HCT116 (cell line): ENCODE measurements around the gene CTNND2. TPM values are rescaled to one million over a fixed set of nuclear protein-coding genes. Genes with fewer than 3 reads are reported as not detected.

Experiments
- ATAC-seq: fragments of 200-7000 bp; cut with Tn5 transposase; 2 replicates; pipeline ENCODE4 v1.9.1; 2020; ENCODE audit warnings: mild to moderate bottlenecking, moderate library complexity
- BruUV-seq: library from RNA; stranded (reverse); fragments of 400-500 nt; replicated peaks from 2 replicates; lab custom pipeline; 2021; lab: Mats Ljungman, UMichigan
- CTCF ChIA-PET: fragments of 300-600 bp; sonication (Branson Sonifier 250); formaldehyde crosslinking; loops from one replicate; lab custom pipeline; 2021; ENCODE audit warnings: antibody characterized with exemption; lab: Charles Lee
- POLR2A ChIA-PET: fragments of 300-600, 350-600 bp; sonication (Branson Sonifier 250); formaldehyde crosslinking; loops from one replicate; lab custom pipeline; 2021; ENCODE audit warnings: antibody characterized with exemption; lab: Charles Lee
- RAD21 ChIA-PET, 2 experiments: fragments of 300-600 bp; sonication (Branson Sonifier 250); formaldehyde crosslinking; loops; one replicate each; lab custom pipeline; 2023; ENCODE audit warnings: low total read pairs in 2 of 2; ENCODE audit not compliant: uncharacterized antibody in 2 of 2, unreplicated experiment in 2 of 2, low non-redundant PET in 1 of 2; lab: Charles Lee
- DNase-seq: peaks from one replicate; pipeline ENCODE4 v3.0.0-alpha.2; 2010; ENCODE audit warnings: low read depth, low spot score
- H2AFZ ChIP-seq: fragments of 200-600 bp; shearing (Covaris generic), sonication (generic); 2 replicates; pipeline ENCODE4 v1.6.1; 2017; ENCODE audit warnings: low read depth, mixed run types, mixed read lengths, antibody characterized with exemption, low read length; ENCODE audit not compliant: poor library complexity, severe bottlenecking
- H3K27ac ChIP-seq: 2 replicates; pipeline ENCODE4 v1.5.1; 2012; ENCODE audit warnings: low read depth, low read length
- H3K27me3 ChIP-seq: fragments of 200-600 bp; sonication (generic); 2 replicates; pipeline ENCODE4 v1.6.1; 2016; ENCODE audit warnings: mixed run types, low read length, mixed read lengths; ENCODE audit not compliant: insufficient read depth
- H3K36me3 ChIP-seq, 2 experiments: fragments of 200-500 bp in 1 of 2; fragments of 200-600 bp in 1 of 2; sonication (Bioruptor generic) in 1 of 2; sonication (generic) in 1 of 2; 2 replicates each; pipeline versions ENCODE4 v1.5.1 to v1.6.1; 2014 to 2016; ENCODE audit warnings: low read length in 2 of 2, inconsistent platforms in 1 of 2, mixed read lengths in 1 of 2, mixed run types in 1 of 2; ENCODE audit not compliant: insufficient read depth in 2 of 2, control insufficient read depth in 1 of 2
- H3K4me1 ChIP-seq, 2 experiments: fragments of 200-600 bp in 1 of 2; sonication (generic) in 1 of 2; 2 replicates each; pipeline versions ENCODE4 v1.5.1 to v1.6.1; 2012 to 2017; ENCODE audit warnings: low read length in 2 of 2, inconsistent platforms in 1 of 2, mild to moderate bottlenecking in 1 of 2, mixed read lengths in 1 of 2, mixed run types in 1 of 2, moderate library complexity in 1 of 2; ENCODE audit not compliant: insufficient read depth in 2 of 2, control insufficient read depth in 1 of 2
- H3K4me2 ChIP-seq: fragments of 200-600 bp; sonication (generic); 2 replicates; pipeline ENCODE4 v1.6.1; 2017; ENCODE audit warnings: mixed run types, low read length, mixed read lengths
- H3K4me3 ChIP-seq, 2 experiments: fragments of 200-600 bp in 1 of 2; sonication (generic) in 1 of 2; replicated peaks in 1 of 2; 2 replicates each; pipeline ENCODE4 v1.5.1; 2011 to 2016; ENCODE audit warnings: low read length in 2 of 2, control low read depth in 1 of 2, low read depth in 1 of 2, mild to moderate bottlenecking in 1 of 2, mixed read lengths in 1 of 2, mixed run types in 1 of 2
- H3K79me2 ChIP-seq: fragments of 200-600 bp; sonication (generic); 2 replicates; pipeline ENCODE4 v1.6.1; 2017; ENCODE audit warnings: mild to moderate bottlenecking, mixed run types, low read length, moderate library complexity, mixed read lengths; ENCODE audit not compliant: insufficient read depth
- H3K9ac ChIP-seq: fragments of 200-600 bp; sonication (generic); 2 replicates; pipeline ENCODE4 v1.6.1; 2016; ENCODE audit warnings: low read length, mixed read lengths
- H3K9me2 ChIP-seq: fragments of 200-600 bp; sonication (generic), shearing (Covaris generic); 2 replicates; pipeline ENCODE4 v1.6.1; 2017; ENCODE audit warnings: mixed run types, mild to moderate bottlenecking, moderate library complexity; ENCODE audit not compliant: insufficient read depth
- H3K9me3 ChIP-seq, 2 experiments: fragments of 200-500 bp in 1 of 2; fragments of 200-600 bp in 1 of 2; sonication (Bioruptor generic) in 1 of 2; sonication (generic) in 1 of 2; 2 replicates each; pipeline ENCODE4 v1.6.1; 2014 to 2017; ENCODE audit warnings: low read length in 2 of 2, mixed read lengths in 2 of 2, inconsistent platforms in 1 of 2, low read depth in 1 of 2, mild to moderate bottlenecking in 1 of 2, mixed run types in 1 of 2, moderate library complexity in 1 of 2; ENCODE audit not compliant: control insufficient read depth in 1 of 2, insufficient read depth in 1 of 2
- H4K20me1 ChIP-seq: fragments of 200-600 bp; sonication (generic), shearing (Covaris generic); 2 replicates; pipeline ENCODE4 v1.6.1; 2017; ENCODE audit warnings: mixed run types, mild to moderate bottlenecking, moderate library complexity; ENCODE audit not compliant: insufficient read depth
- CBX3 ChIP-seq: IDR thresholded peaks from 2 replicates; pipeline ENCODE4 v1.6.1; 2012; ENCODE audit warnings: low read depth
- CTCF ChIP-seq, 3 experiments: fragments of 200-600 bp in 1 of 3; sonication (generic) in 1 of 3; IDR thresholded peaks in 2 of 3; conservative IDR thresholded peaks in 1 of 3; 2 replicates each; pipeline ENCODE4 v1.5.1; 2012 to 2017; ENCODE audit warnings: low read depth in 2 of 3, low read length in 2 of 3, antibody characterized with exemption in 1 of 3, borderline replicate concordance in 1 of 3, control low read depth in 1 of 3, mild to moderate bottlenecking in 1 of 3, mixed read lengths in 1 of 3, mixed run types in 1 of 3, moderate library complexity in 1 of 3; ENCODE audit not compliant: insufficient read depth in 1 of 3
- EGR1 ChIP-seq: IDR thresholded peaks from 2 replicates; pipeline ENCODE4 v1.6.1; 2012; ENCODE audit warnings: low read depth
- EZH2 ChIP-seq: fragments of 200-600 bp; sonication (generic); IDR thresholded peaks from 2 replicates; pipeline ENCODE4 v1.6.1; 2017; ENCODE audit warnings: antibody characterized with exemption, mixed run types
- FOSL1 ChIP-seq: IDR thresholded peaks from 2 replicates; pipeline ENCODE4 v1.6.1; 2012; ENCODE audit warnings: low read depth
- POLR2A ChIP-seq: IDR thresholded peaks from 2 replicates; pipeline ENCODE4 v1.7.0; 2011; ENCODE audit warnings: borderline replicate concordance; ENCODE audit not compliant: insufficient read depth, insufficient read length; ENCODE audit errors: extremely low read depth
- RAD21 ChIP-seq: IDR thresholded peaks from 2 replicates; pipeline ENCODE4 v1.6.1; 2012; ENCODE audit warnings: low read depth, mild to moderate bottlenecking
- REST ChIP-seq: IDR thresholded peaks from 2 replicates; pipeline ENCODE4 v1.6.1; 2012; ENCODE audit warnings: low read depth
- SIN3A ChIP-seq: IDR thresholded peaks from 2 replicates; pipeline ENCODE4 v1.6.1; 2012; ENCODE audit warnings: low read depth
- SP1 ChIP-seq: IDR thresholded peaks from 2 replicates; pipeline ENCODE4 v1.6.1; 2012; ENCODE audit warnings: low read depth
- TCF7L2 ChIP-seq: IDR thresholded peaks from 2 replicates; pipeline ENCODE4 v1.7.0; 2011; ENCODE audit warnings: borderline replicate concordance, inconsistent platforms; ENCODE audit not compliant: insufficient read depth, insufficient read length; ENCODE audit errors: extremely low read depth
- ZNF274 ChIP-seq: fragments of 200-500 bp; sonication (Bioruptor generic); IDR thresholded peaks from 2 replicates; pipeline ENCODE4 v1.6.1; 2014; ENCODE audit warnings: mild to moderate bottlenecking, low read depth, low read length, inconsistent platforms
- intact Hi-C: fragments of 100-400 bp; cut with micrococcal nuclease; formaldehyde crosslinking; loops from 2 replicates; pipeline ENCODE4 v1.10.0; 2022
- total RNA-seq: library from RNA; stranded (reverse); gene quantifications from one replicate; pipeline ENCODE4 v1.2.1, GENCODE V29; 2021; ENCODE audit not compliant: unreplicated experiment
- TF ChIP-seq, protein P1 (sequence below): IDR thresholded peaks from 2 replicates; pipeline ENCODE4 v1.6.1; 2012
- TF ChIP-seq, protein P2 (sequence below): IDR thresholded peaks from 2 replicates; pipeline ENCODE4 v1.6.1; 2011; ENCODE audit warnings: mild to moderate bottlenecking, low read length, moderate library complexity; ENCODE audit not compliant: insufficient replicate concordance; ENCODE audit errors: extremely low read depth

CTNND2 gene
- total RNA-seq, 1 experiment from 2014 or later = not detected

DNA sequence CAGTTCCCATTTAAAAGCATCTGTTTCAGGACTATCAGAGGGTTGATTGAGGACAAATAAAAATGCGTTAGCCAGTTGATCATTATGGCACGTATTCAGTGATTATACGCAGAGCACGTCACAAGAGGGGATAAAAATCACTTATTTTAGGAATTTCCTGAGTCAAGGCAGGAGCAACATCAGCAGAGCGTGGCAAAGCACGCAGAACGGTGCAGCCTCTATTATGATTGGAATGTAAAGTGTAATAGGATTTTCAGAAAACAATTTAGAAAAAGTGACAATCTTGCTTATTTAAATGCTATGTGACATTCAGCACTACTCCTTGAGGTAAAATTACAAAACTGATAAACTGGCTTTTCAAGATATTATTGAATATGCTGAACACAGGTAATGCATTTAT, 729.7 kb downstream of the CTNND2 start:
- CTCF ChIA-PET = no interaction called here

GRCh38 chr5:11172484-11172883, 731.8 kb downstream of the CTNND2 start:
- H2AFZ ChIP-seq = no peak overlapping the region
- H3K9me3 ChIP-seq = no peaks in the 10 kb centered on the region
- H3K36me3 ChIP-seq = no peaks in the 10 kb centered on the region
- TF ChIP-seq SP1 = no peak
- TF ChIP-seq, protein P1, sequence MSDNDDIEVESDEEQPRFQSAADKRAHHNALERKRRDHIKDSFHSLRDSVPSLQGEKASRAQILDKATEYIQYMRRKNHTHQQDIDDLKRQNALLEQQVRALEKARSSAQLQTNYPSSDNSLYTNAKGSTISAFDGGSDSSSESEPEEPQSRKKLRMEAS = no peak
- no peak for TF ChIP-seq REST
- no peak for TF ChIP-seq CTCF (IDR thresholded peaks at IDR 0.05 in 2 of 3, conservative IDR thresholded peaks at IDR 0.05 in 1 of 3; ENCODE audit: borderline replicate concordance in 1 of 3, insufficient read depth in 1 of 3, low read depth in 2 of 3, low read length in 2 of 3)
- no peak for TF ChIP-seq TCF7L2
- TF ChIP-seq, protein P2, sequence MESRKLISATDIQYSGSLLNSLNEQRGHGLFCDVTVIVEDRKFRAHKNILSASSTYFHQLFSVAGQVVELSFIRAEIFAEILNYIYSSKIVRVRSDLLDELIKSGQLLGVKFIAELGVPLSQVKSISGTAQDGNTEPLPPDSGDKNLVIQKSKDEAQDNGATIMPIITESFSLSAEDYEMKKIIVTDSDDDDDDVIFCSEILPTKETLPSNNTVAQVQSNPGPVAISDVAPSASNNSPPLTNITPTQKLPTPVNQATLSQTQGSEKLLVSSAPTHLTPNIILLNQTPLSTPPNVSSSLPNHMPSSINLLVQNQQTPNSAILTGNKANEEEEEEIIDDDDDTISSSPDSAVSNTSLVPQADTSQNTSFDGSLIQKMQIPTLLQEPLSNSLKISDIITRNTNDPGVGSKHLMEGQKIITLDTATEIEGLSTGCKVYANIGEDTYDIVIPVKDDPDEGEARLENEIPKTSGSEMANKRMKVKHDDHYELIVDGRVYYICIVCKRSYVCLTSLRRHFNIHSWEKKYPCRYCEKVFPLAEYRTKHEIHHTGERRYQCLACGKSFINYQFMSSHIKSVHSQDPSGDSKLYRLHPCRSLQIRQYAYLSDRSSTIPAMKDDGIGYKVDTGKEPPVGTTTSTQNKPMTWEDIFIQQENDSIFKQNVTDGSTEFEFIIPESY = no peak
- TF ChIP-seq EZH2 = no peak
- TF ChIP-seq ZNF274 = no peak
- no peak for TF ChIP-seq FOSL1
- BruUV-seq = no TSS peak
- ATAC-seq (no peak), DNase-seq (no peak)
- no peaks in the 10 kb centered on the region for H3K4me1 ChIP-seq
- RAD21 ChIA-PET = no interaction called here
- no peaks in the 10 kb centered on the region for H3K27me3 ChIP-seq
- H3K4me2 ChIP-seq = no peak overlapping the region
- H3K4me3 ChIP-seq = no peak overlapping the region
- no peak overlapping the region for H3K9ac ChIP-seq
- H3K79me2 ChIP-seq = no peaks in the 10 kb centered on the region
- POLR2A ChIA-PET = no interaction called here
- H4K20me1 ChIP-seq = no peaks in the 10 kb centered on the region
- CTCF ChIA-PET = no interaction called here
- no peak overlapping the region for H3K27ac ChIP-seq
- no peaks in the 10 kb centered on the region for H3K9me2 ChIP-seq
- intact Hi-C loops = no loop called here

More for the DNA sequence above, 729.7 kb downstream of the CTNND2 start:
- Histone ChIP-seq H3K4me1 (no peaks in the 10 kb centered on the region), H3K4me2 (no peak overlapping the region), H3K9me3 (no peaks in the 10 kb centered on the region), H3K4me3 (no peak overlapping the region), H3K79me2 (no peaks in the 10 kb centered on the region), H2AFZ (no peak overlapping the region), H3K27me3 (no peaks in the 10 kb centered on the region), H4K20me1 (no peaks in the 10 kb centered on the region), H3K27ac (no peak overlapping the region), H3K9ac (no peak overlapping the region), H3K36me3 (no peaks in the 10 kb centered on the region), H3K9me2 (no peaks in the 10 kb centered on the region)
- intact Hi-C loops = no loop called here
- no peak for TF ChIP-seq POLR2A
- TF ChIP-seq ZNF274 = no peak
- no peak for TF ChIP-seq EGR1
- TF ChIP-seq RAD21 = no peak
- TF ChIP-seq TCF7L2 = no peak
- TF ChIP-seq EZH2 = no peak
- TF ChIP-seq CBX3 = no peak
- TF ChIP-seq SIN3A = no peak
- no peak for TF ChIP-seq FOSL1
- no TSS peak for BruUV-seq
- ATAC-seq (no peak), DNase-seq (no peak)
- RAD21 ChIA-PET = no interaction called here
- POLR2A ChIA-PET = no interaction called here
